Prostate gland (tissue), 2 donors: ENCODE results near the gene WDR49.

Experiments used
- CTCF ChIP-seq, 4 experiments: fragments of 200-600 bp in 2 of 4; fragments of 450-650 bp in 2 of 4; sonication (generic) in 2 of 4; IDR thresholded peaks; 1 replicate in 3 of 4; 2 replicates in 1 of 4; pipeline ENCODE4 v1.5.1; 2016 to 2019; ENCODE audit warnings: antibody characterized with exemption in 4 of 4, mild to moderate bottlenecking in 2 of 4, moderate library complexity in 2 of 4
- POLR2A ChIP-seq: fragments of 450-650 bp; IDR thresholded peaks from one replicate; pipeline ENCODE4 v1.6.1; 2016; ENCODE audit warnings: antibody characterized with exemption, mild to moderate bottlenecking

GRCh38 chr3:167651826-167652225 is 1.9 kb downstream of the WDR49 start:
- no peak for TF ChIP-seq CTCF (IDR thresholded peaks at IDR 0.05)
- TF ChIP-seq POLR2A = no peak
